Neural progenitor cell (in vitro differentiated cells): ENCODE data around the gene PLEKHG4B. TPM values are rescaled to one million over a fixed set of nuclear protein-coding genes. Genes with fewer than 3 reads are reported as not detected.
A peak's percentile ranks its signal among the peaks of the same experiment; 100 is the strongest.

Source experiments
- DNase-seq: peaks from one replicate; pipeline ENCODE4 v3.0.0-alpha.2; 2016; ENCODE audit warnings: low spot score
- H2AFZ ChIP-seq: fragments of 200-600 bp; sonication (generic); replicated peaks from 2 replicates; pipeline ENCODE4 v1.6.1; 2016; ENCODE audit warnings: antibody characterized with exemption
- H3F3A ChIP-seq: fragments of 200-600 bp; sonication (generic); 2 replicates; pipeline ENCODE4 v1.6.1; 2016; ENCODE audit warnings: antibody characterized with exemption, low read depth
- H3K27ac ChIP-seq: fragments of 200-600 bp; sonication (generic); 2 replicates; pipeline ENCODE4 v1.5.1; 2016; ENCODE audit warnings: mild to moderate bottlenecking
- H3K27me3 ChIP-seq: fragments of 200-600 bp; sonication (generic); 2 replicates; pipeline ENCODE4 v1.6.1; 2016; ENCODE audit warnings: mild to moderate bottlenecking, moderate library complexity
- H3K36me3 ChIP-seq: fragments of 200-600 bp; sonication (generic); 2 replicates; pipeline ENCODE4 v1.5.1; 2016
- H3K4me1 ChIP-seq: fragments of 200-600 bp; sonication (generic); 2 replicates; pipeline ENCODE4 v1.6.1; 2016; ENCODE audit warnings: mixed run types
- H3K4me2 ChIP-seq: fragments of 200-600 bp; sonication (generic); 2 replicates; pipeline ENCODE4 v1.6.1; 2016
- H3K4me3 ChIP-seq: fragments of 200-600 bp; sonication (generic); 2 replicates; pipeline ENCODE4 v1.5.1; 2016
- H3K79me2 ChIP-seq: fragments of 200-600 bp; sonication (generic); 2 replicates; pipeline ENCODE4 v1.6.1; 2016; ENCODE audit warnings: low read depth
- H3K9ac ChIP-seq: fragments of 200-600 bp; sonication (generic); 2 replicates; pipeline ENCODE4 v1.6.1; 2016
- H3K9me3 ChIP-seq: fragments of 200-600 bp; sonication (generic); 2 replicates; pipeline ENCODE4 v1.5.1; 2016; ENCODE audit warnings: low read depth
- H4K20me1 ChIP-seq: fragments of 200-600 bp; sonication (generic); 2 replicates; pipeline ENCODE4 v1.6.1; 2016; ENCODE audit warnings: low read depth
- H3K27ac Mint-ChIP-seq: 3 replicates; pipeline ENCODE4 v1.8.0; 2021; ENCODE audit warnings: mixed read lengths
- H3K27me3 Mint-ChIP-seq: 2 replicates; pipeline ENCODE4 v1.8.0; 2022; ENCODE audit warnings: low read depth, mild to moderate bottlenecking, inconsistent platforms, moderate library complexity, mixed read lengths; ENCODE audit not compliant: insufficient read depth
- H3K36me3 Mint-ChIP-seq: 3 replicates; pipeline ENCODE4 v1.8.0; 2021; ENCODE audit warnings: mixed read lengths
- H3K4me1 Mint-ChIP-seq: 3 replicates; pipeline ENCODE4 v1.8.0; 2021; ENCODE audit warnings: mixed read lengths
- H3K4me3 Mint-ChIP-seq: 3 replicates; pipeline ENCODE4 v1.8.0; 2021; ENCODE audit warnings: mild to moderate bottlenecking, moderate library complexity, mixed read lengths
- H3K9me3 Mint-ChIP-seq: 3 replicates; pipeline ENCODE4 v1.8.0; 2020; ENCODE audit warnings: mixed read lengths
- CTCF ChIP-seq: fragments of 200-600 bp; sonication (generic); IDR thresholded peaks from 2 replicates; pipeline ENCODE4 v1.5.1; 2017; ENCODE audit warnings: antibody characterized with exemption, mild to moderate bottlenecking
- EZH2 ChIP-seq: fragments of 200-600 bp; sonication (generic); IDR thresholded peaks from 2 replicates; pipeline ENCODE4 v1.6.1; 2017; ENCODE audit warnings: antibody characterized with exemption, mild to moderate bottlenecking, moderate library complexity
- EZH2phosphoT487 ChIP-seq: fragments of 200-600 bp; sonication (generic); IDR thresholded peaks from 2 replicates; pipeline ENCODE4 v1.6.1; 2017; ENCODE audit warnings: antibody characterized with exemption
- total RNA-seq: library from RNA; depleted of rRNA; stranded (reverse); fragments of >200 nt; gene quantifications from 2 replicates; pipeline ENCODE4 v1.2.3, GENCODE V29; 2015; ENCODE audit warnings: low replicate concordance

The PLEKHG4B gene
- total RNA-seq, 1 donor from 2014 or later, result 28.8 TPM

GRCh38 chr5:166441-167372, 74.7 kb downstream of the PLEKHG4B start:
- no peaks in the 10 kb centered on the region for H3K9me3 ChIP-seq
- no peak overlapping the region for H3K27ac Mint-ChIP-seq
- H3K27ac ChIP-seq, result peak overlapping the region; percentile 24
- H3F3A ChIP-seq, result peaks cover 21% of the 10 kb centered on the region
- H3K4me3 ChIP-seq, result no peak overlapping the region
- no peak for TF ChIP-seq EZH2phosphoT487
- no peak for TF ChIP-seq EZH2
- TF ChIP-seq CTCF, result no peak
- no peaks in the 10 kb centered on the region for H4K20me1 ChIP-seq
- H3K4me1 Mint-ChIP-seq, result peaks cover 21% of the 10 kb centered on the region
- H3K4me1 ChIP-seq, result no peaks in the 10 kb centered on the region
- peak overlapping the region; percentile 38 for H3K4me3 Mint-ChIP-seq
- H2AFZ ChIP-seq, result no peak overlapping the region
- H3K79me2 ChIP-seq, result no peaks in the 10 kb centered on the region
- H3K36me3 ChIP-seq, result no peaks in the 10 kb centered on the region
- H3K36me3 Mint-ChIP-seq, result peaks cover 13% of the 10 kb centered on the region
- H3K27me3 ChIP-seq, result no peaks in the 10 kb centered on the region
- peaks cover 11% of the 10 kb centered on the region for H3K27me3 Mint-ChIP-seq
- no peak for DNase-seq
- H3K9ac ChIP-seq, result no peak overlapping the region
- H3K9me3 Mint-ChIP-seq, result peaks cover 8% of the 10 kb centered on the region
- no peak overlapping the region for H3K4me2 ChIP-seq

- H3K9ac ChIP-seq, result no peak overlapping the region
- peaks cover 13% of the 10 kb centered on the region for H3K36me3 Mint-ChIP-seq
- peaks cover 11% of the 10 kb centered on the region for H3K27me3 Mint-ChIP-seq
- no peaks in the 10 kb centered on the region for H3K79me2 ChIP-seq
- H3K27ac ChIP-seq, result peak overlapping the region; percentile 24
- H3K27ac Mint-ChIP-seq, result no peak overlapping the region
- H3F3A ChIP-seq, result peaks cover 21% of the 10 kb centered on the region
- no peak overlapping the region for H3K4me3 Mint-ChIP-seq
- H3K27me3 ChIP-seq, result no peaks in the 10 kb centered on the region
- H3K9me3 Mint-ChIP-seq, result peaks cover 8% of the 10 kb centered on the region
- TF ChIP-seq CTCF, result no peak
- TF ChIP-seq EZH2phosphoT487, result no peak
- TF ChIP-seq EZH2, result no peak
- peaks cover 21% of the 10 kb centered on the region for H3K4me1 Mint-ChIP-seq
- no peak overlapping the region for H3K4me2 ChIP-seq
- H2AFZ ChIP-seq, result no peak overlapping the region
- no peak overlapping the region for H3K4me3 ChIP-seq
- no peaks in the 10 kb centered on the region for H3K9me3 ChIP-seq
- no peaks in the 10 kb centered on the region for H3K4me1 ChIP-seq
- H4K20me1 ChIP-seq, result no peaks in the 10 kb centered on the region
- no peak for DNase-seq
- H3K36me3 ChIP-seq, result no peaks in the 10 kb centered on the region
These were observed 75.5 kb downstream of the PLEKHG4B start for GRCh38 chr5:167511-167910.

GRCh38 chr5:167982-168660, 76.2 kb downstream of the PLEKHG4B start:
- H3K9me3 Mint-ChIP-seq, result peaks cover 8% of the 10 kb centered on the region
- Histone ChIP-seq H3K27me3 (no peaks in the 10 kb centered on the region), H3K9me3 (no peaks in the 10 kb centered on the region), H3F3A (peaks cover 21% of the 10 kb centered on the region), H3K4me3 (no peak overlapping the region), H2AFZ (no peak overlapping the region), H3K4me2 (no peak overlapping the region), H3K27ac (peak overlapping the region; percentile 2), H3K79me2 (no peaks in the 10 kb centered on the region), H4K20me1 (no peaks in the 10 kb centered on the region), H3K4me1 (no peaks in the 10 kb centered on the region), H3K9ac (peak overlapping the region; percentile 32), H3K36me3 (no peaks in the 10 kb centered on the region)
- peaks cover 11% of the 10 kb centered on the region for H3K27me3 Mint-ChIP-seq
- TF ChIP-seq CTCF (no peak), EZH2phosphoT487 (no peak), EZH2 (no peak)
- H3K36me3 Mint-ChIP-seq, result peaks cover 17% of the 10 kb centered on the region
- no peak overlapping the region for H3K4me3 Mint-ChIP-seq
- peaks cover 25% of the 10 kb centered on the region for H3K4me1 Mint-ChIP-seq
- peak overlapping the region; percentile 33 for H3K27ac Mint-ChIP-seq
- no peak for DNase-seq
